Neural progenitor cell (in vitro differentiated cells): Measurements from ENCODE around the gene AUNIP. TPM values are rescaled to one million over a fixed set of nuclear protein-coding genes. Genes with fewer than 3 reads are reported as not detected.
A peak's percentile ranks its signal among the peaks of the same experiment; 100 is the strongest.

Experiments used
- DNase-seq: peaks from one replicate; pipeline ENCODE4 v3.0.0-alpha.2; 2016; ENCODE audit warnings: low spot score
- H2AFZ ChIP-seq: fragments of 200-600 bp; sonication (generic); replicated peaks from 2 replicates; pipeline ENCODE4 v1.6.1; 2016; ENCODE audit warnings: antibody characterized with exemption
- H3F3A ChIP-seq: fragments of 200-600 bp; sonication (generic); 2 replicates; pipeline ENCODE4 v1.6.1; 2016; ENCODE audit warnings: antibody characterized with exemption, low read depth
- H3K27ac ChIP-seq: fragments of 200-600 bp; sonication (generic); 2 replicates; pipeline ENCODE4 v1.5.1; 2016; ENCODE audit warnings: mild to moderate bottlenecking
- H3K27me3 ChIP-seq: fragments of 200-600 bp; sonication (generic); 2 replicates; pipeline ENCODE4 v1.6.1; 2016; ENCODE audit warnings: mild to moderate bottlenecking, moderate library complexity
- H3K36me3 ChIP-seq: fragments of 200-600 bp; sonication (generic); 2 replicates; pipeline ENCODE4 v1.5.1; 2016
- H3K4me1 ChIP-seq: fragments of 200-600 bp; sonication (generic); 2 replicates; pipeline ENCODE4 v1.6.1; 2016; ENCODE audit warnings: mixed run types
- H3K4me2 ChIP-seq: fragments of 200-600 bp; sonication (generic); 2 replicates; pipeline ENCODE4 v1.6.1; 2016
- H3K4me3 ChIP-seq: fragments of 200-600 bp; sonication (generic); 2 replicates; pipeline ENCODE4 v1.5.1; 2016
- H3K79me2 ChIP-seq: fragments of 200-600 bp; sonication (generic); 2 replicates; pipeline ENCODE4 v1.6.1; 2016; ENCODE audit warnings: low read depth
- H3K9ac ChIP-seq: fragments of 200-600 bp; sonication (generic); 2 replicates; pipeline ENCODE4 v1.6.1; 2016
- H3K9me3 ChIP-seq: fragments of 200-600 bp; sonication (generic); 2 replicates; pipeline ENCODE4 v1.5.1; 2016; ENCODE audit warnings: low read depth
- H4K20me1 ChIP-seq: fragments of 200-600 bp; sonication (generic); 2 replicates; pipeline ENCODE4 v1.6.1; 2016; ENCODE audit warnings: low read depth
- H3K27ac Mint-ChIP-seq: 3 replicates; pipeline ENCODE4 v1.8.0; 2021; ENCODE audit warnings: mixed read lengths
- H3K27me3 Mint-ChIP-seq: 2 replicates; pipeline ENCODE4 v1.8.0; 2022; ENCODE audit warnings: low read depth, mild to moderate bottlenecking, inconsistent platforms, moderate library complexity, mixed read lengths; ENCODE audit not compliant: insufficient read depth
- H3K36me3 Mint-ChIP-seq: 3 replicates; pipeline ENCODE4 v1.8.0; 2021; ENCODE audit warnings: mixed read lengths
- H3K4me1 Mint-ChIP-seq: 3 replicates; pipeline ENCODE4 v1.8.0; 2021; ENCODE audit warnings: mixed read lengths
- H3K4me3 Mint-ChIP-seq: 3 replicates; pipeline ENCODE4 v1.8.0; 2021; ENCODE audit warnings: mild to moderate bottlenecking, moderate library complexity, mixed read lengths
- H3K9me3 Mint-ChIP-seq: 3 replicates; pipeline ENCODE4 v1.8.0; 2020; ENCODE audit warnings: mixed read lengths
- EZH2 ChIP-seq: fragments of 200-600 bp; sonication (generic); IDR thresholded peaks from 2 replicates; pipeline ENCODE4 v1.6.1; 2017; ENCODE audit warnings: antibody characterized with exemption, mild to moderate bottlenecking, moderate library complexity
- EZH2phosphoT487 ChIP-seq: fragments of 200-600 bp; sonication (generic); IDR thresholded peaks from 2 replicates; pipeline ENCODE4 v1.6.1; 2017; ENCODE audit warnings: antibody characterized with exemption
- total RNA-seq: library from RNA; depleted of rRNA; stranded (reverse); fragments of >200 nt; gene quantifications from 2 replicates; pipeline ENCODE4 v1.2.3, GENCODE V29; 2015; ENCODE audit warnings: low replicate concordance
- TF ChIP-seq, protein P1 (sequence below): fragments of 200-600 bp; sonication (generic); IDR thresholded peaks from 2 replicates; pipeline ENCODE4 v1.5.1; 2017; ENCODE audit warnings: antibody characterized with exemption, mild to moderate bottlenecking

The AUNIP gene
- total RNA-seq, 1 donor from 2014 or later, result 15.2 TPM

DNA sequence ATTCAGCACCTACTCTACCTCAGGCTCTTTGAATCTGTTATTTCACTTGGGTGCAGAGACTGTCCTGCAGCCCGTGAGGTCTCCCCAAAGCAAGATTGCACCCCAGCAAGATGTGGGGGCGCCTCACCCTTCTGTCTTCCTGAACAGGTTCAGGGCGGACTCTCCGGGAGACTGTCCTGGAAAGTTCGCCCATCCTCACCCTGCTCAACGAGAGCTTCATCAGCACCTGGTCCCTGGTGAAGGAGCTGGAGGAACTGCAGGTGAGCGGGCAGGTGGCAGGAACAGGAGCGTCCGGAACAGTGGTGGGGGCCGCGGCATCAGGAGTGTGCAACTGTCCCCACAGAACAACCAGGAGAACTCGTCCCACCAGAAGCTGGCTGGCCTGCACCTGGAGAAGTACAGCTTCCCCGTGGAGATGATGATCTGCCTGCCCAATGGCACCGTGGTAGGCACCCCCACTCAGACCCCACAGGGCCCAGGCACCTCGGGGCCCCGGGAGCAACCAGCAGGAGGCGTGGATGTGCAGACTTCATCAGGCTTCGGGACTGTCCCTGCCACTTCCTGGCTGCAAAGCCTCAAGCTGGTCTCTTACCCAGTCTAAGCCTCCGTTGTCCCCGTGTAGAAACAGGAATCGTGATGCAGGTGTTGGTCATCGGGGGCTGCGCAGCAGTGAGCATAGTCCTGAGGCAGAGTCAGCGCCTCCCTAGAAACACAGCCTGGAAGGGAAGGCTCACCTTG is 45.4 kb downstream of the AUNIP start:
- DNase-seq, result no peak
- Histone ChIP-seq H3K9ac (no peak overlapping the region), H3K4me3 (no peak overlapping the region), H3K27me3 (no peaks in the 10 kb centered on the region), H3K79me2 (peaks cover 5% of the 10 kb centered on the region), H4K20me1 (peaks cover 7% of the 10 kb centered on the region), H3K9me3 (no peaks in the 10 kb centered on the region), H3K4me2 (no peak overlapping the region), H3K36me3 (no peaks in the 10 kb centered on the region), H2AFZ (no peak overlapping the region), H3K4me1 (peaks cover 6% of the 10 kb centered on the region), H3F3A (peaks cover 16% of the 10 kb centered on the region), H3K27ac (no peak overlapping the region)
- H3K27me3 Mint-ChIP-seq, result peaks cover 3% of the 10 kb centered on the region
- no peak overlapping the region for H3K4me3 Mint-ChIP-seq
- H3K36me3 Mint-ChIP-seq, result peaks cover 14% of the 10 kb centered on the region
- H3K9me3 Mint-ChIP-seq, result no peaks in the 10 kb centered on the region
- TF ChIP-seq, protein P1, sequence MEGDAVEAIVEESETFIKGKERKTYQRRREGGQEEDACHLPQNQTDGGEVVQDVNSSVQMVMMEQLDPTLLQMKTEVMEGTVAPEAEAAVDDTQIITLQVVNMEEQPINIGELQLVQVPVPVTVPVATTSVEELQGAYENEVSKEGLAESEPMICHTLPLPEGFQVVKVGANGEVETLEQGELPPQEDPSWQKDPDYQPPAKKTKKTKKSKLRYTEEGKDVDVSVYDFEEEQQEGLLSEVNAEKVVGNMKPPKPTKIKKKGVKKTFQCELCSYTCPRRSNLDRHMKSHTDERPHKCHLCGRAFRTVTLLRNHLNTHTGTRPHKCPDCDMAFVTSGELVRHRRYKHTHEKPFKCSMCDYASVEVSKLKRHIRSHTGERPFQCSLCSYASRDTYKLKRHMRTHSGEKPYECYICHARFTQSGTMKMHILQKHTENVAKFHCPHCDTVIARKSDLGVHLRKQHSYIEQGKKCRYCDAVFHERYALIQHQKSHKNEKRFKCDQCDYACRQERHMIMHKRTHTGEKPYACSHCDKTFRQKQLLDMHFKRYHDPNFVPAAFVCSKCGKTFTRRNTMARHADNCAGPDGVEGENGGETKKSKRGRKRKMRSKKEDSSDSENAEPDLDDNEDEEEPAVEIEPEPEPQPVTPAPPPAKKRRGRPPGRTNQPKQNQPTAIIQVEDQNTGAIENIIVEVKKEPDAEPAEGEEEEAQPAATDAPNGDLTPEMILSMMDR, result no peak
- no peak for TF ChIP-seq EZH2phosphoT487
- peaks cover 14% of the 10 kb centered on the region for H3K4me1 Mint-ChIP-seq
- H3K27ac Mint-ChIP-seq, result no peak overlapping the region

DNA sequence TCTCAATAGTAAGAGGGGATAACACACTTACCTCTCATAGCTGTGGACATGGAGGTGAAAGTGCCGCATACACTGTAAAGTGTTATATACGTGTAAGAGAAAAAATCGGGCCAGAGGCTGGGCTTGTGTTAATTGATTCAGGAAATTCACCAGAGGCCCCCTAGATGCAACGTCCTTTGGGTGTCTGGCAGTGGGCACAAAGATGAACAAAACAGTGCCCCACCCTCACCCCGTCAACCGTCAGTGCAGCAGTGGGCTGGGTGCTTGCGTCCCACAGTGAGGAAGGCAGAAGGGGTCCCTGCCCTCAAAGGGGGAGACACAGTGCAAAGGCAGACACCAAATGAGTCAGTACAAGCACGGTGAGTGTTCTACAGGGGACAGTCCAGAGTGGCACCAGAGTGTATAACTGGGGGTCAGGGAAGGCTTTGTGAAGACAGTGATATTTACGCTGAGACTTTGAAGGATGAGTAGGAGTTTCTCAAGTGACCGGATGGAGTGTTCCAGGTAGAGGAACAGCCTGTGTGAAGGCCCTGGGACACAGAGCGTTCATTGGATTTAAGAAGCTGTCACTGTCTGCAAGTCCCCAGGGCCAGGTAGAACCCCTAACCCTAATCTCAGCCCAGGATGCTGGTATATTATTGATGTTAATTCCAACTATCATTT is 46.1 kb downstream of the AUNIP start:
- Mint-ChIP-seq H3K27me3 (peaks cover 3% of the 10 kb centered on the region), H3K4me1 (peaks cover 7% of the 10 kb centered on the region), H3K9me3 (no peaks in the 10 kb centered on the region), H3K4me3 (no peak overlapping the region), H3K36me3 (peaks cover 14% of the 10 kb centered on the region), H3K27ac (peak overlapping the region; percentile 78)
- H3K27ac ChIP-seq, result no peak overlapping the region
- H3K79me2 ChIP-seq, result no peaks in the 10 kb centered on the region
- H3K36me3 ChIP-seq, result no peaks in the 10 kb centered on the region
- TF ChIP-seq, protein P1, result no peak
- H3K4me1 ChIP-seq, result no peaks in the 10 kb centered on the region
- no peak overlapping the region for H3K4me3 ChIP-seq
- DNase-seq, result no peak
- no peak overlapping the region for H3K4me2 ChIP-seq
- no peaks in the 10 kb centered on the region for H3K27me3 ChIP-seq
- no peaks in the 10 kb centered on the region for H3K9me3 ChIP-seq
- no peak overlapping the region for H2AFZ ChIP-seq
- peaks cover 7% of the 10 kb centered on the region for H4K20me1 ChIP-seq
- no peak overlapping the region for H3K9ac ChIP-seq
- peaks cover 12% of the 10 kb centered on the region for H3F3A ChIP-seq

DNA sequence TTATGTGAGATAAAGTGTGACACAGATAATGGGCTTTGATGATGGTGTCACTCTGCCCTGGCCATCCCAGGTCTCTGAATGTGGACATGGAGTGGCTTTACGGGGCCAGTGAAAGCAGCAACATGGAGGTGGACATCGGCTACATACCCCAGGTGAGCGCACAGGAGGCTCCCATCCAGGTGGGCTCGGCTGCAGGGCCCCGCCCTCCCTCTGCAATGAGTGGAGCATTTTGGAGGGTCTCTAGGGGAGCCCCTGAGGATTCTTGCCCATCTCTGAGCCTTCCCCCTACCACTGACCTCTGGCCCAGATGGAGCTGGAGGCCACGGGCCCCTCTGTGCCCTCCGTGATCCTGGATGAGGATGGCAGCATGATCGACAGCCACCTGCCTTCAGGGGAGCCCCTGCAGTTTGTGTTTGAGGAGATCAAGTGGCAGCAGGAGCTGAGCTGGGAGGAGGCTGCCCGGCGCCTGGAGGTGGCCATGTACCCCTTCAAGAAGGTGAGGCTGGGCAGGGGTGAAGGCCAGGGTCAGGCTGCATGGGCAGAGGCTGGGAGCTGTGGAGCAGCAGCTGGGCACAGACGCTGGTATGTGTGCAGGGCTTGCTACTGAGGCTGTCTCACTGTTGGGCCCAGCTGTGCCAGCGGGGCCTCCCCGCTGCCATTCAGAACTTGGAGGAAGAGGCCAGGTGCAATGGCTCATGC is 47.7 kb downstream of the AUNIP start:
- Histone ChIP-seq H2AFZ (no peak overlapping the region), H3K4me1 (no peaks in the 10 kb centered on the region), H3K27ac (no peak overlapping the region), H3K79me2 (no peaks in the 10 kb centered on the region), H3K9me3 (no peaks in the 10 kb centered on the region), H3K4me2 (no peak overlapping the region), H3K4me3 (no peak overlapping the region), H3F3A (peaks cover 3% of the 10 kb centered on the region), H3K36me3 (no peaks in the 10 kb centered on the region), H3K9ac (no peak overlapping the region), H3K27me3 (no peaks in the 10 kb centered on the region), H4K20me1 (peaks cover 7% of the 10 kb centered on the region)
- H3K9me3 Mint-ChIP-seq, result no peaks in the 10 kb centered on the region
- TF ChIP-seq, protein P1, result no peak
- TF ChIP-seq EZH2 (no peak), EZH2phosphoT487 (no peak)
- H3K4me3 Mint-ChIP-seq, result no peak overlapping the region
- DNase-seq, result no peak
- no peak overlapping the region for H3K27ac Mint-ChIP-seq
- peaks cover 5% of the 10 kb centered on the region for H3K4me1 Mint-ChIP-seq
- peaks cover 15% of the 10 kb centered on the region for H3K36me3 Mint-ChIP-seq
- peaks cover 3% of the 10 kb centered on the region for H3K27me3 Mint-ChIP-seq
